Ovary (tissue), 3 donors: ENCODE data around the gene CASP14.

Experiments
- EP300 ChIP-seq: sonication (generic); formaldehyde crosslinking; IDR thresholded peaks from one replicate; pipeline ENCODE4 v1.6.1; 2017; ENCODE audit warnings: antibody characterized with exemption
- POLR2A ChIP-seq: fragments of 450-650 bp; IDR thresholded peaks from one replicate; pipeline ENCODE4 v1.6.1; 2017; ENCODE audit warnings: antibody characterized with exemption, mild to moderate bottlenecking, moderate library complexity
- TF ChIP-seq, protein P1 (sequence below), 3 donors: fragments of 450-650 bp in 2 of 3; fragments of 200-600 bp in 1 of 3; IDR thresholded peaks; one replicate each; pipeline versions ENCODE4 v1.5.1 to v1.8.0; 2016 to 2022; ENCODE audit warnings: antibody characterized with exemption in 3 of 3, mild to moderate bottlenecking in 1 of 3
- donor health status: DM: no; HTN: no; CAD: no.

DNA sequence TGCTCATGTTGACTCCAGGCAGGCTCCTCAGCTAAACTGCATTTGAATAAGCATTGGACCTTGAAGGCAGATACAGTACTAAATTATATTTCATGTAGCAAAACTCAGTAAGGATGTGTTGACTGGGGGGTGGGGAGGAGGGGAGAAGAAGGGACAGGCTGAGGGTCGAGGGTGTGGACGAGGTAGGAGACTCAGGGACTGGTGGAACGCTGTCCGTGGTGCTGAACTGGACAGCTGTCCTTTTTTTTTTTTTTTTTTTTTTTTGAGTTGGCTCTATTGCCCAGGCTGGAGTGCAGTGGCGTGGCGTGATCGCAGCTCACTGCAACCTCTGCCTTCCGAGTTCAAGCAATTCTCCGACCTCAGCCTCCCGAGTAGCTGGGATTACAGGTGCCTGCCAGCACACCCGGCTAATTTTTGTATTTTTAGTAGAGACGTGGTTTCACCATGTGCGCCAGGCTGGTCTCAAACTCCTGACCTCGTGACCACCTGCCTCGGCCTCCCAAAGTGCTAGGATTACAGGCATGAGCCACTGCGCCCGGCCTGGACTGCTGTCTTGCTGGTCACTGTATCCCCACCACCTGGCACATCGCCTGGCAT is 33.2 kb upstream of the CASP14 start:
- TF ChIP-seq, protein P1, sequence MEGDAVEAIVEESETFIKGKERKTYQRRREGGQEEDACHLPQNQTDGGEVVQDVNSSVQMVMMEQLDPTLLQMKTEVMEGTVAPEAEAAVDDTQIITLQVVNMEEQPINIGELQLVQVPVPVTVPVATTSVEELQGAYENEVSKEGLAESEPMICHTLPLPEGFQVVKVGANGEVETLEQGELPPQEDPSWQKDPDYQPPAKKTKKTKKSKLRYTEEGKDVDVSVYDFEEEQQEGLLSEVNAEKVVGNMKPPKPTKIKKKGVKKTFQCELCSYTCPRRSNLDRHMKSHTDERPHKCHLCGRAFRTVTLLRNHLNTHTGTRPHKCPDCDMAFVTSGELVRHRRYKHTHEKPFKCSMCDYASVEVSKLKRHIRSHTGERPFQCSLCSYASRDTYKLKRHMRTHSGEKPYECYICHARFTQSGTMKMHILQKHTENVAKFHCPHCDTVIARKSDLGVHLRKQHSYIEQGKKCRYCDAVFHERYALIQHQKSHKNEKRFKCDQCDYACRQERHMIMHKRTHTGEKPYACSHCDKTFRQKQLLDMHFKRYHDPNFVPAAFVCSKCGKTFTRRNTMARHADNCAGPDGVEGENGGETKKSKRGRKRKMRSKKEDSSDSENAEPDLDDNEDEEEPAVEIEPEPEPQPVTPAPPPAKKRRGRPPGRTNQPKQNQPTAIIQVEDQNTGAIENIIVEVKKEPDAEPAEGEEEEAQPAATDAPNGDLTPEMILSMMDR (IDR thresholded peaks at IDR 0.05): no peak
- TF ChIP-seq EP300 (no peak), POLR2A (no peak)
